Urinary bladder (tissue), 4 donors: ENCODE data around the gene TMEM132E. TPM values are rescaled to one million over a fixed set of nuclear protein-coding genes. Genes with fewer than 3 reads are reported as not detected.

Experiments used
- DNase-seq: peaks from one replicate; pipeline ENCODE4 v3.0.0-alpha.2; 2015; ENCODE audit errors: extremely low spot score
- H3K27ac ChIP-seq: one replicate; pipeline ENCODE4 v1.5.1; 2013; ENCODE audit warnings: low read depth, mild to moderate bottlenecking, moderate library complexity
- H3K36me3 ChIP-seq: one replicate; pipeline ENCODE4 v1.6.1; 2013; ENCODE audit warnings: mild to moderate bottlenecking, moderate library complexity; ENCODE audit not compliant: insufficient read depth
- H3K4me1 ChIP-seq: one replicate; pipeline ENCODE4 v1.6.1; 2013; ENCODE audit warnings: mild to moderate bottlenecking, moderate library complexity; ENCODE audit not compliant: insufficient read depth
- H3K4me3 ChIP-seq: one replicate; pipeline ENCODE4 v1.5.1; 2013; ENCODE audit warnings: low read depth, low read length
- WGBS: extraction: QIAGEN DNeasy Blood & Tissue Kit; methylation state at CpG from one replicate; pipeline ENCODE4 v1.1.7; 2013; 5-methylcytosine and 5-hydroxymethylcytosine counted together
- polyA plus RNA-seq: library from polyadenylated mRNA; stranded (reverse); fragments of 200-250 nt; gene quantifications from one replicate; pipeline ENCODE4 v1.2.3, GENCODE V29; 2013
- total RNA-seq: library from RNA; depleted of rRNA; stranded (reverse); fragments of >200 nt; gene quantifications from one replicate; pipeline ENCODE4 v1.2.3, GENCODE V29; 2014
- donor health status: healthy with polysubstance abuse.
- donor health status: healthy.

TMEM132E gene
- total and polyA plus RNA-seq, 2 donors, result 0.58 to 3.7 TPM

GRCh38 chr17:34663714-34664113, 84.3 kb downstream of the TMEM132E start:
- DNase-seq, result no peak
- Histone ChIP-seq H3K36me3 (no peaks in the 10 kb centered on the region), H3K27ac (no peak overlapping the region), H3K4me1 (no peaks in the 10 kb centered on the region), H3K4me3 (no peak overlapping the region)
- 72% methylated on average over 3 of the region's 3 CpGs for WGBS

- WGBS, result 23% methylated on average over 12 of the region's 12 CpGs
- Histone ChIP-seq H3K4me3 (no peak overlapping the region), H3K36me3 (no peaks in the 10 kb centered on the region), H3K4me1 (no peaks in the 10 kb centered on the region), H3K27ac (no peak overlapping the region)
- no peak for DNase-seq
Observed at GRCh38 chr17:34665150-34665806, 85.9 kb downstream of the TMEM132E start.

GRCh38 chr17:34665819-34666763, 86.7 kb downstream of the TMEM132E start:
- Histone ChIP-seq H3K4me1 (no peaks in the 10 kb centered on the region), H3K4me3 (no peak overlapping the region), H3K27ac (no peak overlapping the region), H3K36me3 (no peaks in the 10 kb centered on the region)
- no peak for DNase-seq
- 25% methylated on average over 22 of the region's 22 CpGs for WGBS

GRCh38 chr17:34667656-34668055, 88.3 kb downstream of the TMEM132E start:
- H3K4me1 ChIP-seq, result no peaks in the 10 kb centered on the region
- H3K4me3 ChIP-seq, result no peak overlapping the region
- no peak for DNase-seq
- no peaks in the 10 kb centered on the region for H3K36me3 ChIP-seq
- 71% methylated on average over 2 of the region's 2 CpGs for WGBS
- no peak overlapping the region for H3K27ac ChIP-seq

GRCh38 chr17:34668206-34668605, 88.8 kb downstream of the TMEM132E start:
- no peak overlapping the region for H3K4me3 ChIP-seq
- 67% methylated on average over 3 of the region's 3 CpGs for WGBS
- no peaks in the 10 kb centered on the region for H3K4me1 ChIP-seq
- H3K36me3 ChIP-seq, result no peaks in the 10 kb centered on the region
- no peak for DNase-seq
- H3K27ac ChIP-seq, result no peak overlapping the region

- Histone ChIP-seq H3K27ac (no peak overlapping the region), H3K4me3 (no peak overlapping the region), H3K36me3 (no peaks in the 10 kb centered on the region), H3K4me1 (no peaks in the 10 kb centered on the region)
- WGBS, result 71% methylated on average over 5 of the region's 5 CpGs
- no peak for DNase-seq
Observed at GRCh38 chr17:34669511-34669910, 90.1 kb downstream of the TMEM132E start.

GRCh38 chr17:34670618-34671017, 91.2 kb downstream of the TMEM132E start:
- no peaks in the 10 kb centered on the region for H3K4me1 ChIP-seq
- DNase-seq, result no peak
- WGBS, result 29% methylated on average over 7 of the region's 7 CpGs
- no peaks in the 10 kb centered on the region for H3K36me3 ChIP-seq
- H3K27ac ChIP-seq, result no peak overlapping the region
- H3K4me3 ChIP-seq, result no peak overlapping the region

GRCh38 chr17:34671191-34671590, 91.8 kb downstream of the TMEM132E start:
- no peak for DNase-seq
- H3K36me3 ChIP-seq, result no peaks in the 10 kb centered on the region
- 61% methylated on average over 4 of the region's 4 CpGs for WGBS

GRCh38 chr17:34672176-34672785, 92.9 kb downstream of the TMEM132E start:
- Histone ChIP-seq H3K27ac (no peak overlapping the region), H3K4me1 (no peaks in the 10 kb centered on the region), H3K4me3 (no peak overlapping the region), H3K36me3 (no peaks in the 10 kb centered on the region)
- WGBS, result 73% methylated on average over 3 of the region's 3 CpGs
- DNase-seq, result no peak

More at GRCh38 chr17:34671191-34671590, 91.8 kb downstream of the TMEM132E start:
- H3K4me3 ChIP-seq, result no peak overlapping the region
- H3K27ac ChIP-seq, result no peak overlapping the region
- H3K4me1 ChIP-seq, result no peaks in the 10 kb centered on the region

- Histone ChIP-seq H3K4me1 (no peaks in the 10 kb centered on the region), H3K27ac (no peak overlapping the region), H3K4me3 (no peak overlapping the region), H3K36me3 (no peaks in the 10 kb centered on the region)
- DNase-seq, result no peak
- 77% methylated on average over 2 of the region's 2 CpGs for WGBS
Observed at GRCh38 chr17:34673516-34673915, 94.1 kb downstream of the TMEM132E start.

- H3K4me1 ChIP-seq, result no peaks in the 10 kb centered on the region
- 71% methylated on average over 7 of the region's 7 CpGs for WGBS
- no peaks in the 10 kb centered on the region for H3K36me3 ChIP-seq
- no peak overlapping the region for H3K4me3 ChIP-seq
- H3K27ac ChIP-seq, result no peak overlapping the region
- no peak for DNase-seq
Observed at GRCh38 chr17:34673995-34674890, 94.9 kb downstream of the TMEM132E start.

GRCh38 chr17:34675143-34675542, 95.8 kb downstream of the TMEM132E start:
- no peak for DNase-seq
- Histone ChIP-seq H3K36me3 (no peaks in the 10 kb centered on the region), H3K4me1 (no peaks in the 10 kb centered on the region), H3K4me3 (no peak overlapping the region), H3K27ac (no peak overlapping the region)

GRCh38 chr17:34675605-34676004, 96.2 kb downstream of the TMEM132E start:
- Histone ChIP-seq H3K27ac (no peak overlapping the region), H3K4me3 (no peak overlapping the region), H3K4me1 (no peaks in the 10 kb centered on the region), H3K36me3 (no peaks in the 10 kb centered on the region)
- DNase-seq, result no peak
- WGBS, result 70% methylated on average over 2 of the region's 2 CpGs
